CD4-positive, alpha-beta T cell (primary cell): Measurements from ENCODE around the gene REX1BD. TPM values are rescaled to one million over a fixed set of nuclear protein-coding genes. Genes with fewer than 3 reads are reported as not detected.
"Not testable (repeated sequence)": the region's sequence is repeated elsewhere in the genome, so short reads cannot be mapped to it uniquely, and the experiment has no call there.

Source experiments
- ATAC-seq: fragments of 200-7000 bp; cut with Tn5 transposase; one replicate; pipeline ENCODE4 v1.10.0; 2022; ENCODE audit warnings: mild to moderate bottlenecking; ENCODE audit not compliant: poor library complexity
- CTCF ChIA-PET: fragments of 350-600 bp; sonication (Branson Sonifier 250); formaldehyde crosslinking; loops from one replicate; lab custom pipeline; 2021; ENCODE audit warnings: antibody characterized with exemption, inconsistent platforms; lab: Charles Lee
- POLR2A ChIA-PET: fragments of 350-600 bp; sonication (Branson Sonifier 250); formaldehyde crosslinking; loops from one replicate; lab custom pipeline; 2021; ENCODE audit warnings: antibody characterized with exemption, inconsistent platforms; lab: Charles Lee
- DNase-seq, 14 experiments: peaks; one replicate each; pipeline ENCODE4 v3.0.0-alpha.2; 2013 to 2020; ENCODE audit warnings: mixed read lengths in 2 of 14
- H3K27ac ChIP-seq, 2 donors: one replicate each; pipeline versions ENCODE4 v1.5.1 to v1.7.0; 2013; ENCODE audit warnings: low read length in 2 of 2, low read depth in 1 of 2, mild to moderate bottlenecking in 1 of 2
- H3K27me3 ChIP-seq, 2 experiments: 1 replicate in 1 of 2; 2 replicates in 1 of 2; pipeline versions ENCODE4 v1.6.1 to v1.7.0; 2013; ENCODE audit warnings: low read length in 2 of 2, control low read depth in 1 of 2, mild to moderate bottlenecking in 1 of 2, moderate library complexity in 1 of 2; ENCODE audit not compliant: insufficient read depth in 2 of 2, control insufficient read depth in 1 of 2
- H3K36me3 ChIP-seq: one replicate; pipeline ENCODE4 v1.6.1; 2013; ENCODE audit warnings: low read length, control low read depth; ENCODE audit not compliant: insufficient read depth
- H3K4me1 ChIP-seq: one replicate; pipeline ENCODE4 v1.6.1; 2013; ENCODE audit warnings: low read length, control low read depth; ENCODE audit not compliant: insufficient read depth
- H3K4me3 ChIP-seq: one replicate; pipeline ENCODE4 v1.5.1; 2013; ENCODE audit warnings: mild to moderate bottlenecking, low read length, moderate library complexity
- H3K9me3 ChIP-seq, 2 experiments: 1 replicate in 1 of 2; 2 replicates in 1 of 2; pipeline versions ENCODE4 v1.6.1 to v1.7.0; 2013; ENCODE audit warnings: low read length in 2 of 2, mild to moderate bottlenecking in 2 of 2, control low read depth in 1 of 2, moderate library complexity in 1 of 2; ENCODE audit not compliant: control insufficient read depth in 1 of 2, insufficient read depth in 1 of 2
- H3K27ac Mint-ChIP-seq: one replicate; pipeline ENCODE4 v1.8.0; 2020; ENCODE audit warnings: mixed read lengths
- H3K27me3 Mint-ChIP-seq: one replicate; pipeline ENCODE4 v1.8.0; 2021; ENCODE audit warnings: mixed read lengths
- H3K36me3 Mint-ChIP-seq: one replicate; pipeline ENCODE4 v1.8.0; 2021; ENCODE audit warnings: low read depth, mixed read lengths
- H3K4me1 Mint-ChIP-seq: one replicate; pipeline ENCODE4 v1.8.0; 2021; ENCODE audit warnings: low read depth, mixed read lengths
- H3K4me3 Mint-ChIP-seq: one replicate; pipeline ENCODE4 v1.8.0; 2020; ENCODE audit warnings: mild to moderate bottlenecking, mixed read lengths
- H3K9me3 Mint-ChIP-seq: one replicate; pipeline ENCODE4 v1.8.0; 2020; ENCODE audit warnings: mixed read lengths
- CTCF ChIP-seq: fragments of 200-600 bp; IDR thresholded peaks from one replicate; pipeline ENCODE4 v1.8.0; 2022; ENCODE audit warnings: antibody characterized with exemption, mild to moderate bottlenecking
- intact Hi-C, 2 experiments: fragments of 100-400 bp; cut with DNase I in 1 of 2; cut with micrococcal nuclease in 1 of 2; formaldehyde crosslinking; loops; one replicate each; pipeline versions ENCODE4 v1.15.1 to v1.9.0; 2023 to 2025; cut with DNase I, micrococcal nuclease
- polyA plus RNA-seq, 2 donors: library from polyadenylated mRNA; unstranded; fragments of 120-200 nt; gene quantifications; one replicate each; pipeline ENCODE4 v1.2.1, GENCODE V29; 2013
- total RNA-seq, 174 experiments: library from RNA in 2 of 174; stranded (reverse) in 2 of 174; gene quantifications; one replicate each; pipeline ENCODE4 v1.2.3 and lab custom pipeline; 2021 to 2026

The REX1BD gene
- total RNA-seq (10 to 100 TPM; 88.4 to 88.9 TPM), total RNA-seq (lab: John Stamatoyannopoulos, UW) (7.2 to 81.3 (median 41.4) reads per million in 172 experiments)
- polyA plus RNA-seq (2013, experiment 1 of 2), result 99.9 TPM
- 91.3 TPM for polyA plus RNA-seq (2013, experiment 2 of 2)

- CTCF ChIA-PET, result interaction anchor here (0.7 to 3.7 kb wide), 13 partner anchors 17 to 331 kb away, joined by 3 to 26 read pairs (median 4); partner anchors contain the start of genes COPE, DDX49, ELL and FKBP8
- Mint-ChIP-seq H3K27ac (peak within 1 kb of the TSS; percentile 95), H3K4me1 (peaks cover 42% of the 10 kb centered on the region), H3K36me3 (peaks cover 8% of the 10 kb centered on the region), H3K9me3 (no peaks in the 10 kb centered on the region), H3K4me3 (peak within 1 kb of the TSS; percentile 95), H3K27me3 (no peaks in the 10 kb centered on the region)
- POLR2A ChIA-PET, result interaction anchor here (0.7 to 5.9 kb wide), 28 partner anchors 8 to 331 kb away, joined by 3 to 120 read pairs (median 4); partner anchors contain the start of genes COPE, DDX49, ELL and FKBP8
- peaks cover 48% of the 10 kb centered on the region for H3K4me1 ChIP-seq
- H3K4me3 ChIP-seq, result peak within 1 kb of the TSS; percentile 76
- peak within 1 kb of the TSS; percentile 80 to 88 for H3K27ac ChIP-seq
- H3K36me3 ChIP-seq, result peaks cover 8% of the 10 kb centered on the region
- peak; percentile 83 for TF ChIP-seq CTCF
- intact Hi-C loops, result loop anchor here (1.0 to 5.0 kb wide), 5 partner anchors 18 to 66 kb away; partner anchors contain the start of genes ELL (in 2 of the 2), FKBP8 (in 2 of the 2), KLHL26 (in 1 of the 2) and UBA52 (in 1 of the 2)
- no peaks in the 10 kb centered on the region for H3K27me3 ChIP-seq
- no peaks in the 10 kb centered on the region for H3K9me3 ChIP-seq
- ATAC-seq (peak; percentile 77), DNase-seq (peak; percentile 70 to 95 (median 87))
These were observed at the start of gene REX1BD for GRCh38 chr19:18588611-18589379. REX1BD (plus strand) TSS chr19:18588798; CDS start chr19:18588802, 4 bp downstream.

- H3K27me3 Mint-ChIP-seq, result no peaks in the 10 kb centered on the region
- TF ChIP-seq CTCF, result no peak
- Histone ChIP-seq H3K27me3 (no peaks in the 10 kb centered on the region), H3K27ac (no peak overlapping the region), H3K36me3 (peaks cover 59% of the 10 kb centered on the region), H3K9me3 (no peaks in the 10 kb centered on the region), H3K4me3 (no peak overlapping the region), H3K4me1 (peaks cover 24% of the 10 kb centered on the region)
- DNase-seq, result peak in 1 of 14 experiments; percentile 20
- ATAC-seq, result no peak
- no peak overlapping the region for H3K4me3 Mint-ChIP-seq
- CTCF ChIA-PET, result no interaction called here
- H3K4me1 Mint-ChIP-seq, result peaks cover 25% of the 10 kb centered on the region
- intact Hi-C loops, result no loop called here
- H3K27ac Mint-ChIP-seq, result no peak overlapping the region
- H3K9me3 Mint-ChIP-seq, result no peaks in the 10 kb centered on the region
- POLR2A ChIA-PET, result no interaction called here
- H3K36me3 Mint-ChIP-seq, result peaks cover 71% of the 10 kb centered on the region
These were observed 49.2 kb upstream of the REX1BD start for GRCh38 chr19:18539372-18539771.

GRCh38 chr19:18540200-18540599 lies 48.4 kb upstream of the REX1BD start:
- POLR2A ChIA-PET, result interaction anchor here (0.8 kb wide), 1 partner anchor 19 kb away, joined by 4 read pairs; no protein-coding TSS in a partner anchor
- H3K27me3 Mint-ChIP-seq, ATAC-seq, H3K9me3 ChIP-seq, H3K9me3 Mint-ChIP-seq, H3K27ac ChIP-seq, H3K27me3 ChIP-seq, DNase-seq, H3K4me3 ChIP-seq, H3K27ac Mint-ChIP-seq, CTCF ChIA-PET, H3K4me3 Mint-ChIP-seq: not testable (repeated sequence)
- peaks cover 27% of the 10 kb centered on the region for H3K4me1 Mint-ChIP-seq
- H3K36me3 ChIP-seq, result peaks cover 57% of the 10 kb centered on the region
- intact Hi-C loops, result loop anchor here (5.0 kb wide), 1 partner anchor 47 kb away; the partner anchor contains the start of gene REX1BD (in 2 of the 2)
- peaks cover 67% of the 10 kb centered on the region for H3K36me3 Mint-ChIP-seq
- H3K4me1 ChIP-seq, result peaks cover 28% of the 10 kb centered on the region
